Kasumi-1 (cell line): ENCODE data around the gene UPK3A.

Experiments
- DNase-seq, 2 experiments: peaks; one replicate each; lab custom pipeline; 2025; lab: John Stamatoyannopoulos, UW

Gene UPK3A

GRCh38 chr22:45284705-45285262 is at the start of gene UPK3A:
Gene UPK3A, plus strand, starts transcription at chr22:45284949. Its CDS starts 65 bp downstream, at chr22:45285014.
- DNase-seq = no peak

GRCh38 chr22:45235101-45235777 is 49.5 kb upstream of the UPK3A start:
- peak; percentile 90 to 93 for DNase-seq

GRCh38 chr22:45235851-45236342 is 48.9 kb upstream of the UPK3A start:
- no peak for DNase-seq

GRCh38 chr22:45237065-45237990 is 47.4 kb upstream of the UPK3A start:
- DNase-seq = no peak

- DNase-seq = no peak
Observed at GRCh38 chr22:45238076-45238956, 46.4 kb upstream of the UPK3A start.

- DNase-seq = peak; percentile 42 to 57
Observed at GRCh38 chr22:45238957-45239680, 45.6 kb upstream of the UPK3A start.

- no peak for DNase-seq
Observed at GRCh38 chr22:45239681-45240051, 45.1 kb upstream of the UPK3A start.

GRCh38 chr22:45240104-45240809 is 44.5 kb upstream of the UPK3A start:
- no peak for DNase-seq

- DNase-seq = peak; percentile 44 to 52
Observed at GRCh38 chr22:45240810-45241631, 43.7 kb upstream of the UPK3A start, which contains the start of gene KIAA0930. Gene KIAA0930, minus strand, starts transcription at chr22:45240894. Its CDS starts 191 bp downstream, at chr22:45240703.

GRCh38 chr22:45242778-45243191 is 42.0 kb upstream of the UPK3A start:
- no peak for DNase-seq

GRCh38 chr22:45244916-45245315 is 39.8 kb upstream of the UPK3A start:
- DNase-seq = no peak

- DNase-seq = no peak
Observed at GRCh38 chr22:45246060-45246985, 38.4 kb upstream of the UPK3A start.

GRCh38 chr22:45248832-45249561 is 35.8 kb upstream of the UPK3A start:
- no peak for DNase-seq

GRCh38 chr22:45251825-45252224 is 32.9 kb upstream of the UPK3A start:
- DNase-seq = no peak

GRCh38 chr22:45253039-45253641 is 31.6 kb upstream of the UPK3A start:
- no peak for DNase-seq

GRCh38 chr22:45254388-45254787 is 30.4 kb upstream of the UPK3A start:
- DNase-seq = no peak

GRCh38 chr22:45254789-45255278 is 29.9 kb upstream of the UPK3A start:
- no peak for DNase-seq
